Fibroblast of lung (primary cell): Measurements from ENCODE around the gene TLE2.

Experiments used
- CTCF ChIP-seq, 2 donors: IDR thresholded peaks in 1 of 2; conservative IDR thresholded peaks in 1 of 2; 1 replicate in 1 of 2; 2 replicates in 1 of 2; pipeline ENCODE4 v1.5.1; 2011 to 2012; ENCODE audit warnings: low read length in 2 of 2, control low read depth in 1 of 2, inconsistent platforms in 1 of 2, low read depth in 1 of 2, mild to moderate bottlenecking in 1 of 2
- EZH2 ChIP-seq: IDR thresholded peaks from 2 replicates; pipeline ENCODE4 v1.5.1; 2012; ENCODE audit warnings: low read length, control low read depth, mild to moderate bottlenecking; ENCODE audit errors: missing control alignments

- TF ChIP-seq CTCF (conservative IDR thresholded peaks at IDR 0.05 in 1 of 2, IDR thresholded peaks at IDR 0.05 in 1 of 2; ENCODE audit: low read depth in 1 of 2, low read length in 2 of 2) (no peak), EZH2 (no peak)
Observed at GRCh38 chr19:2967972-2968371, 61.1 kb downstream of the TLE2 start.
